ENCODE measurements around the gene EVPL.

Gene EVPL

DNA sequence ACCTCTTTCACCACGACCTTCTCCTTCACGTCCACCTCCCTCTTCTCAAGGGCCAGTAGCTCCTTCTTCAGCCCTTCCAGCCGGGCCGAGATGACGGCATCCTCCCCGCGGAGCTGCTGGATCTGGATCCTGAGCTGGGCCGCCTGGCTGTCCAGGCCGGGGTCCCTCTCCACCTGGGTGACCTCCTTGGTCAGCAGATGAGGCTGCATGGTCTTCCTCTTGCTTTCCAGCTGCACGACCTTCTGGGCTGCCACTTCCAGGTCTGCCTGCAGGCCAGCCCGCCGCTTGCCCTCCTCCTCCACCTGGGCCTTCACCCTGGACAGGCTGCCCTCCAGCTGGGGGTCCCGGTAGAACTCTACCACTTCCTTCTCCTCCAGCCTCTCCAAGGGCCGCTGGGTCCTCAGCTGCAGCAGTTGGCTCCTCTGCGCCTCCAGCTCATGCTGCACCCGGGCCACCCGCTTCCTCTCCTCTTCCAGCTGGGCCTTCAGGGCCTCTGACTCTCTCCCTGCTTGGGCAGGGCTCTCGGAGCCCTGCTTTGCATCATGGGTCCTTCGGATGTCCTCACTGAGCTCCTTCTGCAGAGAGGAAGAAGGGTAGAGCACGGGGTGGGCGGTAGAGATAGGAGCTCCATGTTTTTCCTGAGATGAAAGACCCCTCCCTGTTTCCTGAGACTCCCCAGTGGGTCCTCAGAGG is 17.0 kb downstream of the EVPL start (continued):
- no peak for TF ChIP-seq ZNF610 (tag by site-specific recombination; IDR thresholded peaks at IDR 0.05; ENCODE audit: borderline replicate concordance)
- TF ChIP-seq ZFP37 (tag by site-specific recombination; IDR thresholded peaks at IDR 0.05): no peak

DNA sequence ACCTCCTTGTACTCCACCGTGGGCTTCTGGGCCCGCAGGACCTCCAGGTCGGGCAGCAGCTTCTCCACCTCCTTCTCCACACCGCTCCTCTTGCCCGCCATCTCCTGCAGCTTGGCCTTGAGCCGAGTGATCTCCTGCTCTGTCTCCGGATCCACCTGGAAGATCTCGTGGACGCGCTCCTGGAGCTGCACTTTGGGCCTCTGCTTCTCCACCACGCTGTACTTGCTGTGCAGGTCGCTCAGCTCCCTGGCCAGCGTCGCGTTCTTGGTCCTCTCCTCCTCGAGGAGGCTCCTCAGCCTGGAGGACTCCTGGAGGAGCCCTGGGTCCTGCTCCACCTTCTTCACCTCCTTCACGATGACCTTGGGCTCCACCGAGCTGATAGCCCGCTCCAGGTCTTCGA is 17.7 kb downstream of the EVPL start:
- CTCF ChIA-PET: interaction anchor here (0.6 to 4.9 kb wide), 8 partner anchors 10 to 270 kb away, joined by 3 to 45 read pairs (median 4); partner anchors contain the start of gene CDK3
- no peaks in the 10 kb centered on the region for H3K9me3 ChIP-seq (ENCODE audit: control insufficient read depth, insufficient read depth, low read depth, low read length)
- TF ChIP-seq ZIC2 (tag by site-specific recombination; IDR thresholded peaks at IDR 0.05): no peak
- H3K36me3 ChIP-seq (ENCODE audit: control insufficient read depth in 2 of 2, insufficient read depth in 1 of 2, low read length in 2 of 2): no peaks in the 10 kb centered on the region
- no peak overlapping the region for H3K4me3 ChIP-seq (ENCODE audit: low read depth, low read length)
- H3K4me1 ChIP-seq (ENCODE audit: control insufficient read depth, insufficient read depth, low read length): no peaks in the 10 kb centered on the region
- POLR2A ChIA-PET: interaction anchor here (1.2 kb wide), 1 partner anchor 11 kb away, joined by 3 read pairs; no protein-coding TSS in a partner anchor
- H3K27ac ChIP-seq (ENCODE audit: extremely low read depth, low read depth, low read length): no peak overlapping the region

DNA sequence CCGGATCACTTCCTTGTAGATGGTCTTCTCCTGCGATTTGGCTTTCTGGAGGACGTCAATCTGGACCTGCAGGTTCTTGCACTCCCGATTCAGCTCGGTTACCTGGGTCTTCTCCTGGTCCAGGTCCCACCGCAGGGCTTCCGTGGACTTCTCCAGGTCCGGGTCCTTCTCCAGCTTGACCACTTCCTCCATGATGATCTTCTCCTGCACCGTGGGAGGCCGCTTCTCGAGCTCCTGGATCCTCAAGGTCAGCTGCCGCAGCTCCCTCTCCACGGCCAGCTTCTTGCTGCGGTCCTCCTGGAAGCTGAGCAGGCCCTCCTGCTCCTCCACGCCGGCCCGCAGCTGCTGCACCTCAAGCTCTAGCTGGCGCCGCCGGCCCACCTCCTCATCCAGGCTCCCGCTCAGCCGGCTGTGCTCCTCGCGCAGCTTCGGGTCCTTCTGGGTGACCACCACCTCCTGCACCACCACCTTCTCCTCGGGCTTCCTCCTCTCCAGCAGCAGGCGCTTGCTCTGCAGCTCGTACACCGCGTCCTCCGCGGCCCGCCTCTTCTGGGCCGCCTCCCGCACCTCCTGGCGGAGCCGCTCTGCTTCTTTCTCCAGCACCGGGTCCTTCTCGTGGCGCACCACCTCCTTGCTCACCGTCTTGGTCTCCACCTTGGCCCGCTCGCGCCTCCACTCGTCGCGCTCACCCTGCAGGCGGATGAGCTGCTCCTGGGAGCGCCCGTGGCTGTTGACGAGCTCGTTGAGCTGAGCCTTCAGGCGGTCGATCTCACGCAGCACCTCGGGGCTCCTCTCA is 18.3 kb downstream of the EVPL start:
- ChIA-PET CTCF (interaction anchor here (0.6 to 12.1 kb wide), 9 partner anchors 9 to 270 kb away, joined by 3 to 224 read pairs (median 4); partner anchors contain the start of genes CDK3 and MRPL38), POLR2A (interaction anchor here (0.5 to 1.2 kb wide), 3 partner anchors 10 to 280 kb away, joined by 3 to 8 read pairs (median 3); partner anchors contain the start of gene MRPL38)
- Histone ChIP-seq H3K9me3 (ENCODE audit: control insufficient read depth, insufficient read depth, low read depth, low read length) (no peaks in the 10 kb centered on the region), H3K4me3 (ENCODE audit: low read depth, low read length) (no peak overlapping the region), H3K4me1 (ENCODE audit: control insufficient read depth, insufficient read depth, low read length) (no peaks in the 10 kb centered on the region), H3K36me3 (ENCODE audit: control insufficient read depth in 2 of 2, insufficient read depth in 1 of 2, low read length in 2 of 2) (no peaks in the 10 kb centered on the region), H3K27ac (ENCODE audit: extremely low read depth, low read depth, low read length) (no peak overlapping the region)
- TF ChIP-seq SP3 (tag by site-specific recombination; IDR thresholded peaks at IDR 0.05): no peak
- no peak for TF ChIP-seq ZNF202 (tag by site-specific recombination; IDR thresholded peaks at IDR 0.05; ENCODE audit: borderline replicate concordance)
- no peak for TF ChIP-seq ZNF658 (tag by site-specific recombination; IDR thresholded peaks at IDR 0.05)
- no peak for TF ChIP-seq ZNF23 (tag by site-specific recombination; IDR thresholded peaks at IDR 0.05; ENCODE audit: borderline replicate concordance)

DNA sequence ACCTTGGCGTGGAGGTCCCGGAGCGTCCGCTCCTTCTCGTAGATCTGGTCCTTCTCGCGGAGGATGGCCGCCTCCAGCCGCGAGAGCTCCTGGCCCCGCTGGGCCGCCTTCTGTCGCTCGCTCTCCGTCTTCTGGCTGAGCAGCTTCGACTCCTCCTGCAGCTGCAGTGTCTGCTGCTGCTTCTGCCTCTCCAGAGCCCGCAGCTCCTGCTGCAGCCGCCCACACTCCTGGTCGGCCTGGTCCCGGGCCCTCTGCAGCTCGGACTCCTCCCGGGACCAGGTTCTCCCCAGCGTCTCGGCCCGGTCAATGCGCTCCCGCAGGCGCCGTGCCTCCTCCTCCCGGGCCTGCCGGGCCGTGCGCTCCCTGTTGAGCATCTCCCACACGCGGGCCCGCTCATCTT is 18.9 kb downstream of the EVPL start:
- no peak overlapping the region for H3K4me3 ChIP-seq (ENCODE audit: low read depth, low read length)
- CTCF ChIA-PET: interaction anchor here (0.5 to 12.1 kb wide), 9 partner anchors 9 to 293 kb away, joined by 3 to 224 read pairs (median 4); partner anchors contain the start of genes ACOX1, CDK3, FBF1 and MRPL38
- TF ChIP-seq ZNF214 (tag by site-specific recombination; IDR thresholded peaks at IDR 0.05; ENCODE audit: borderline replicate concordance) (no peak), ZNF654 (tag by site-specific recombination; IDR thresholded peaks at IDR 0.05; ENCODE audit: low read depth) (no peak), KLF8 (tag by site-specific recombination; IDR thresholded peaks at IDR 0.05) (no peak), ZNF146 (tag by site-specific recombination; IDR thresholded peaks at IDR 0.05) (no peak), ZNF664 (tag by site-specific recombination; IDR thresholded peaks at IDR 0.05) (no peak), ZNF843 (tag by site-specific recombination; IDR thresholded peaks at IDR 0.05) (no peak)
- TF ChIP-seq, protein P1, sequence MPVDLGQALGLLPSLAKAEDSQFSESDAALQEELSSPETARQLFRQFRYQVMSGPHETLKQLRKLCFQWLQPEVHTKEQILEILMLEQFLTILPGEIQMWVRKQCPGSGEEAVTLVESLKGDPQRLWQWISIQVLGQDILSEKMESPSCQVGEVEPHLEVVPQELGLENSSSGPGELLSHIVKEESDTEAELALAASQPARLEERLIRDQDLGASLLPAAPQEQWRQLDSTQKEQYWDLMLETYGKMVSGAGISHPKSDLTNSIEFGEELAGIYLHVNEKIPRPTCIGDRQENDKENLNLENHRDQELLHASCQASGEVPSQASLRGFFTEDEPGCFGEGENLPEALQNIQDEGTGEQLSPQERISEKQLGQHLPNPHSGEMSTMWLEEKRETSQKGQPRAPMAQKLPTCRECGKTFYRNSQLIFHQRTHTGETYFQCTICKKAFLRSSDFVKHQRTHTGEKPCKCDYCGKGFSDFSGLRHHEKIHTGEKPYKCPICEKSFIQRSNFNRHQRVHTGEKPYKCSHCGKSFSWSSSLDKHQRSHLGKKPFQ (tag by site-specific recombination; IDR thresholded peaks at IDR 0.05): no peak
- no peaks in the 10 kb centered on the region for H3K9me3 ChIP-seq (ENCODE audit: control insufficient read depth, insufficient read depth, low read depth, low read length)
- POLR2A ChIA-PET: interaction anchor here (0.7 to 1.3 kb wide), 5 partner anchors 9 to 103 kb away, joined by 3 to 4 read pairs (median 3); partner anchors contain the start of genes MRPL38 and SRP68
- no peak overlapping the region for H3K27ac ChIP-seq (ENCODE audit: extremely low read depth, low read depth, low read length)
- no peaks in the 10 kb centered on the region for H3K36me3 ChIP-seq (ENCODE audit: control insufficient read depth in 2 of 2, insufficient read depth in 1 of 2, low read length in 2 of 2)
- no peaks in the 10 kb centered on the region for H3K4me1 ChIP-seq (ENCODE audit: control insufficient read depth, insufficient read depth, low read length)

Data from HEK293 (cell line).